GM18505 (cell line): Measurements from ENCODE around the gene INPP5F.

Experiments
- ATAC-seq: cut with Tn5 transposase; IDR thresholded peaks from one replicate; pipeline ENCODE4 v1.9.1; 2021; ENCODE audit not compliant: unreplicated experiment
- POLR2A ChIP-seq: IDR thresholded peaks from 4 replicates; pipeline ENCODE4 v1.6.1; 2011; ENCODE audit warnings: borderline replicate concordance; ENCODE audit not compliant: insufficient read depth, insufficient read length; ENCODE audit errors: extremely low read depth

Gene INPP5F

GRCh38 chr10:119812684-119813083 is 86.8 kb downstream of the INPP5F start:
- TF ChIP-seq POLR2A: no peak
- no peak for ATAC-seq

- TF ChIP-seq POLR2A: no peak
- ATAC-seq: no peak
Observed at GRCh38 chr10:119815671-119816070, 89.8 kb downstream of the INPP5F start.

- TF ChIP-seq POLR2A: no peak
- no peak for ATAC-seq
Observed at GRCh38 chr10:119817991-119818888, 92.4 kb downstream of the INPP5F start.

GRCh38 chr10:119818889-119819270 is 93.0 kb downstream of the INPP5F start:
- no peak for ATAC-seq
- no peak for TF ChIP-seq POLR2A

- ATAC-seq: no peak
- no peak for TF ChIP-seq POLR2A
Observed at GRCh38 chr10:119821182-119821581, 95.3 kb downstream of the INPP5F start.

- TF ChIP-seq POLR2A: no peak
- ATAC-seq: no peak
Observed at GRCh38 chr10:119824299-119824698, 98.4 kb downstream of the INPP5F start.

GRCh38 chr10:119826771-119827170 is 100.9 kb downstream of the INPP5F start:
- ATAC-seq: no peak
- TF ChIP-seq POLR2A: no peak

- no peak for ATAC-seq
- TF ChIP-seq POLR2A: no peak
Observed at GRCh38 chr10:119827430-119827829, 101.6 kb downstream of the INPP5F start.

GRCh38 chr10:119829429-119829828 is 103.6 kb downstream of the INPP5F start:
- TF ChIP-seq POLR2A: no peak
- ATAC-seq: no peak

GRCh38 chr10:119830851-119831250 is 105.0 kb downstream of the INPP5F start:
- TF ChIP-seq POLR2A: no peak
- ATAC-seq: no peak

GRCh38 chr10:119831656-119832055 is 105.8 kb downstream of the INPP5F start:
- TF ChIP-seq POLR2A: no peak
- ATAC-seq: no peak

- no peak for ATAC-seq
Observed at GRCh38 chr10:119832951-119833350, 107.1 kb downstream of the INPP5F start.

GRCh38 chr10:119834188-119834587 is 108.3 kb downstream of the INPP5F start:
- no peak for TF ChIP-seq POLR2A
- ATAC-seq: no peak

More at GRCh38 chr10:119832951-119833350, 107.1 kb downstream of the INPP5F start:
- no peak for TF ChIP-seq POLR2A

- TF ChIP-seq POLR2A: no peak
- ATAC-seq: no peak
Observed at GRCh38 chr10:119845656-119846055, 119.8 kb downstream of the INPP5F start.
